H9 (cell line): ENCODE measurements around the gene CACNA2D3. TPM values are rescaled to one million over a fixed set of nuclear protein-coding genes. Genes with fewer than 3 reads are reported as not detected.

Experiments
- DNase-seq: peaks from one replicate; pipeline ENCODE4 v3.0.0-alpha.2; 2017
- H2AFZ ChIP-seq: one replicate; pipeline ENCODE4 v1.6.1; 2013; ENCODE audit warnings: mild to moderate bottlenecking, low read length, control low read depth, moderate library complexity
- H2AK5ac ChIP-seq: 2 replicates; pipeline ENCODE4 v1.6.1; 2013; ENCODE audit warnings: low read length, control low read depth, mixed read lengths; ENCODE audit not compliant: insufficient read length
- H2BK120ac ChIP-seq: one replicate; pipeline ENCODE4 v1.6.1; 2013; ENCODE audit warnings: low read depth, mild to moderate bottlenecking, low read length, control low read depth, inconsistent platforms; ENCODE audit not compliant: poor library complexity, severe bottlenecking
- H2BK12ac ChIP-seq: 2 replicates; pipeline ENCODE4 v1.6.1; 2013; ENCODE audit warnings: low read length, control low read depth, mixed read lengths, low read depth; ENCODE audit not compliant: insufficient read length
- H2BK15ac ChIP-seq: 2 replicates; pipeline ENCODE4 v1.6.1; 2013; ENCODE audit warnings: low read depth, low read length, control low read depth
- H2BK20ac ChIP-seq: one replicate; pipeline ENCODE4 v1.6.1; 2013; ENCODE audit warnings: low read depth, mild to moderate bottlenecking, low read length, control low read depth, inconsistent platforms; ENCODE audit not compliant: poor library complexity, severe bottlenecking
- H2BK5ac ChIP-seq: 2 replicates; pipeline ENCODE4 v1.6.1; 2013; ENCODE audit warnings: low read length, control low read depth, mixed read lengths; ENCODE audit not compliant: insufficient read length
- H3K14ac ChIP-seq: 2 replicates; pipeline ENCODE4 v1.6.1; 2013; ENCODE audit warnings: low read length, control low read depth; ENCODE audit not compliant: insufficient read depth
- H3K18ac ChIP-seq: 2 replicates; pipeline ENCODE4 v1.6.1; 2013; ENCODE audit warnings: low read depth, mild to moderate bottlenecking, mixed read lengths, low read length, control low read depth; ENCODE audit not compliant: insufficient read length
- H3K23ac ChIP-seq: 2 replicates; pipeline ENCODE4 v1.6.1; 2013; ENCODE audit warnings: low read length, control low read depth, mixed read lengths, low read depth; ENCODE audit not compliant: insufficient read length
- H3K23me2 ChIP-seq: 2 replicates; pipeline ENCODE4 v1.6.1; 2013; ENCODE audit warnings: low read depth, mild to moderate bottlenecking, mixed read lengths, low read length, control low read depth; ENCODE audit not compliant: insufficient read length, poor library complexity, severe bottlenecking
- H3K27ac ChIP-seq: 2 replicates; pipeline ENCODE4 v1.5.1; 2013; ENCODE audit warnings: low read length, control low read depth, mixed read lengths, low read depth; ENCODE audit not compliant: insufficient read length
- H3K27me3 ChIP-seq: 2 replicates; pipeline ENCODE4 v1.6.1; 2013; ENCODE audit warnings: low read length, control low read depth, inconsistent platforms; ENCODE audit not compliant: insufficient read depth
- H3K4ac ChIP-seq: 2 replicates; pipeline ENCODE4 v1.6.1; 2013; ENCODE audit warnings: low read depth, mild to moderate bottlenecking, control low read depth, inconsistent platforms, low read length, moderate library complexity
- H3K4me1 ChIP-seq: 2 replicates; pipeline ENCODE4 v1.6.1; 2013; ENCODE audit warnings: low read length, control low read depth, inconsistent platforms; ENCODE audit not compliant: insufficient read depth
- H3K4me2 ChIP-seq: 2 replicates; pipeline ENCODE4 v1.6.1; 2013; ENCODE audit warnings: low read length, control low read depth, mixed read lengths; ENCODE audit not compliant: insufficient read length, insufficient read depth
- H3K56ac ChIP-seq: 2 replicates; pipeline ENCODE4 v1.6.1; 2013; ENCODE audit warnings: low read depth, mild to moderate bottlenecking, mixed read lengths, low read length, control low read depth; ENCODE audit not compliant: insufficient read length
- H3K79me1 ChIP-seq: 2 replicates; pipeline ENCODE4 v1.6.1; 2013; ENCODE audit warnings: low read depth, mild to moderate bottlenecking, moderate library complexity, low read length, control low read depth, inconsistent platforms; ENCODE audit not compliant: insufficient read depth, poor library complexity, severe bottlenecking
- H3K79me2 ChIP-seq: 2 replicates; pipeline ENCODE4 v1.6.1; 2013; ENCODE audit warnings: low read length, control low read depth, inconsistent platforms; ENCODE audit not compliant: insufficient read depth
- H3K9ac ChIP-seq: 2 replicates; pipeline ENCODE4 v1.6.1; 2013; ENCODE audit warnings: low read length, control low read depth, mixed read lengths; ENCODE audit not compliant: insufficient read length; ENCODE audit errors: extremely low read depth
- H3K9me3 ChIP-seq: one replicate; pipeline ENCODE4 v1.6.1; 2013; ENCODE audit warnings: low read depth, low read length, inconsistent platforms; ENCODE audit not compliant: control insufficient read depth
- H3T11ph ChIP-seq: one replicate; pipeline ENCODE4 v1.6.1; 2013; ENCODE audit warnings: mild to moderate bottlenecking, low read length, control low read depth, inconsistent platforms
- H4K20me1 ChIP-seq: one replicate; pipeline ENCODE4 v1.6.1; 2013; ENCODE audit not compliant: control insufficient read depth, insufficient read length, insufficient read depth
- H4K5ac ChIP-seq: 2 replicates; pipeline ENCODE4 v1.6.1; 2013; ENCODE audit warnings: low read depth, mild to moderate bottlenecking, mixed read lengths, low read length, control low read depth; ENCODE audit not compliant: insufficient read length
- H4K8ac ChIP-seq: replicated peaks from 2 replicates; pipeline ENCODE4 v1.6.1; 2013; ENCODE audit warnings: low read length, control low read depth, mixed read lengths, low read depth; ENCODE audit not compliant: insufficient read length
- H4K91ac ChIP-seq: 2 replicates; pipeline ENCODE4 v1.6.1; 2013; ENCODE audit warnings: low read depth, mild to moderate bottlenecking, moderate library complexity, mixed read lengths, low read length, control low read depth; ENCODE audit not compliant: insufficient read length
- H3K27ac Mint-ChIP-seq, 3 experiments: 2 replicates in 2 of 3; 3 replicates in 1 of 3; pipeline ENCODE4 v1.8.0; 2020 to 2021; ENCODE audit warnings: mixed read lengths in 3 of 3, mild to moderate bottlenecking in 1 of 3, moderate library complexity in 1 of 3
- H3K27me3 Mint-ChIP-seq: 2 replicates; pipeline ENCODE4 v1.8.0; 2021; ENCODE audit warnings: low read depth, mild to moderate bottlenecking, moderate library complexity, mixed read lengths
- H3K36me3 Mint-ChIP-seq, 3 experiments: 2 replicates in 2 of 3; 3 replicates in 1 of 3; pipeline ENCODE4 v1.8.0; 2020 to 2021; ENCODE audit warnings: low read depth in 3 of 3, mixed read lengths in 3 of 3; ENCODE audit not compliant: insufficient read depth in 1 of 3
- H3K4me1 Mint-ChIP-seq, 2 experiments: 2 replicates each; pipeline ENCODE4 v1.8.0; 2020; ENCODE audit warnings: mixed read lengths in 2 of 2
- H3K4me3 Mint-ChIP-seq, 2 experiments: 2 replicates in 1 of 2; 3 replicates in 1 of 2; pipeline ENCODE4 v1.8.0; 2020 to 2021; ENCODE audit warnings: mild to moderate bottlenecking in 2 of 2, mixed read lengths in 2 of 2, moderate library complexity in 1 of 2
- H3K9me3 Mint-ChIP-seq, 2 experiments: 2 replicates in 1 of 2; 3 replicates in 1 of 2; pipeline ENCODE4 v1.8.0; 2020; ENCODE audit warnings: mild to moderate bottlenecking in 2 of 2, mixed read lengths in 2 of 2, moderate library complexity in 1 of 2
- CTCF ChIP-seq: fragments of 200-600 bp; sonication (generic); conservative IDR thresholded peaks from 3 replicates; pipeline ENCODE4 v1.8.0; 2021; ENCODE audit warnings: antibody characterized with exemption, mild to moderate bottlenecking
- WGBS: extraction: QIAGEN DNeasy Blood & Tissue Kit; methylation state at CpG from one replicate; pipeline ENCODE4 v1.1.7; 2013; ENCODE audit warnings: missing lambda C conversion rate, low lambda C conversion rate, mixed read lengths; ENCODE audit not compliant: insufficient read length; ENCODE audit errors: extremely low coverage; 5-methylcytosine and 5-hydroxymethylcytosine counted together
- total RNA-seq: library from RNA; stranded (reverse); gene quantifications from 2 replicates; pipeline ENCODE4 v1.2.1, GENCODE V29; 2021

The CACNA2D3 gene
- total RNA-seq, 1 experiment from 2014 or later = 3.2 TPM

GRCh38 chr3:54427941-54428871 lies 305.9 kb downstream of the CACNA2D3 start:
- H4K8ac ChIP-seq = no peak overlapping the region
- DNase-seq = peak; percentile 65
- H3K18ac ChIP-seq = no peak overlapping the region
- H2BK15ac ChIP-seq = no peak overlapping the region
- no peak overlapping the region for H4K91ac ChIP-seq
- H4K5ac ChIP-seq = no peak overlapping the region
- H3K27me3 ChIP-seq = no peaks in the 10 kb centered on the region
- no peak overlapping the region for H2AK5ac ChIP-seq
- Mint-ChIP-seq H3K36me3 (no peaks in the 10 kb centered on the region), H3K27me3 (no peaks in the 10 kb centered on the region), H3K9me3 (no peaks in the 10 kb centered on the region; a peak in 1 of 5 replicates), H3K4me3 (no peak overlapping the region), H3K4me1 (peaks cover 18 to 25% of the 10 kb centered on the region in 2 experiments), H3K27ac (no peak overlapping the region)
- no peak overlapping the region for H2BK12ac ChIP-seq
- no CpG with 5 or more reads among the region's 9 CpGs for WGBS
- no peak overlapping the region for H3K9ac ChIP-seq
- no peaks in the 10 kb centered on the region for H3K79me2 ChIP-seq
- no peak overlapping the region for H3K23ac ChIP-seq
- H3K4me1 ChIP-seq = no peaks in the 10 kb centered on the region
- H3K4me2 ChIP-seq = no peak overlapping the region
- H2BK120ac ChIP-seq = no peak overlapping the region
- no peaks in the 10 kb centered on the region for H4K20me1 ChIP-seq
- H2BK20ac ChIP-seq = no peak overlapping the region
- H2BK5ac ChIP-seq = no peak overlapping the region
- no peak overlapping the region for H3K14ac ChIP-seq
- no peak overlapping the region for H3K27ac ChIP-seq
- no peak overlapping the region for H3K4ac ChIP-seq
- H3K79me1 ChIP-seq = no peaks in the 10 kb centered on the region
- H3T11ph ChIP-seq = no peak overlapping the region
- no peak overlapping the region for H2AFZ ChIP-seq
- H3K9me3 ChIP-seq = no peaks in the 10 kb centered on the region
- H3K23me2 ChIP-seq = no peaks in the 10 kb centered on the region
- no peak overlapping the region for H3K56ac ChIP-seq
- peak; percentile 96 for TF ChIP-seq CTCF
